SK-N-SH (cell line): Measurements from ENCODE around the gene PTPN14. TPM values are rescaled to one million over a fixed set of nuclear protein-coding genes. Genes with fewer than 3 reads are reported as not detected.

ENCODE experiments used
- CTCF ChIA-PET: fragments of 300-600, 350-600 bp; formaldehyde crosslinking; extraction: SDS; loops from one replicate; lab custom pipeline; 2021; lab: Yijun Ruan, JAX
- POLR2A ChIA-PET: fragments of 350-600 bp; sonication (Branson Sonifier 250); formaldehyde crosslinking; extraction: SDS; loops from one replicate; lab custom pipeline; 2020; ENCODE audit warnings: antibody characterized with exemption, inconsistent platforms; lab: Yijun Ruan, JAX
- DNase-seq: peaks from one replicate; pipeline ENCODE4 v3.0.0; 2012
- H2AFZ ChIP-seq: fragments of 200-600 bp; sonication (generic); 2 replicates; pipeline ENCODE4 v1.8.1; 2016; ENCODE audit warnings: antibody characterized with exemption, mild to moderate bottlenecking, low read depth
- H3F3A ChIP-seq: fragments of 200-600 bp; sonication (generic); replicated peaks from 2 replicates; pipeline ENCODE3; 2016; ENCODE audit warnings: antibody characterized with exemption, mild to moderate bottlenecking; ENCODE audit not compliant: insufficient read depth
- H3K27ac ChIP-seq, 2 experiments: fragments of 200-500 bp in 1 of 2; fragments of 200-600 bp in 1 of 2; sonication (Bioruptor generic) in 1 of 2; sonication (generic), shearing (Covaris generic) in 1 of 2; 2 replicates each; pipeline versions ENCODE4 v1.5.1 to v1.6.1; 2014 to 2016; ENCODE audit warnings: low read depth in 2 of 2, inconsistent platforms in 1 of 2, low read length in 1 of 2, mild to moderate bottlenecking in 1 of 2, mixed read lengths in 1 of 2
- H3K27me3 ChIP-seq: fragments of 200-600 bp; sonication (generic), shearing (Covaris generic); 2 replicates; pipeline ENCODE4 v1.6.1; 2016; ENCODE audit warnings: mixed run types; ENCODE audit not compliant: insufficient read depth
- H3K36me3 ChIP-seq, 2 experiments: fragments of 200-500 bp in 1 of 2; fragments of 200-600 bp in 1 of 2; sonication (Bioruptor generic) in 1 of 2; sonication (generic) in 1 of 2; replicated peaks in 1 of 2; 2 replicates each; pipeline versions ENCODE3 to v1.5.1; 2014 to 2016; ENCODE audit warnings: low read length in 1 of 2, mild to moderate bottlenecking in 1 of 2; ENCODE audit not compliant: insufficient read depth in 2 of 2, control insufficient read depth in 1 of 2
- H3K4me1 ChIP-seq, 2 experiments: fragments of 200-500 bp in 1 of 2; fragments of 200-600 bp in 1 of 2; sonication (Bioruptor generic) in 1 of 2; sonication (generic), shearing (Covaris generic) in 1 of 2; 2 replicates each; pipeline versions ENCODE4 v1.5.1 to v1.6.1; 2014 to 2016; ENCODE audit warnings: low read depth in 1 of 2, low read length in 1 of 2, mixed run types in 1 of 2; ENCODE audit not compliant: insufficient read depth in 2 of 2, control insufficient read depth in 1 of 2
- H3K4me2 ChIP-seq: fragments of 200-600 bp; sonication (generic), shearing (Covaris generic); 2 replicates; pipeline ENCODE4 v1.6.1; 2017; ENCODE audit warnings: mixed run types
- H3K4me3 ChIP-seq, 2 experiments: fragments of 200-500 bp in 1 of 2; fragments of 200-600 bp in 1 of 2; sonication (Bioruptor generic) in 1 of 2; sonication (generic), shearing (Covaris generic) in 1 of 2; 2 replicates each; pipeline versions ENCODE4 v1.5.1 to v1.8.1; 2014 to 2016; ENCODE audit warnings: low read depth in 2 of 2, inconsistent platforms in 1 of 2, low read length in 1 of 2, mild to moderate bottlenecking in 1 of 2, mixed read lengths in 1 of 2, moderate library complexity in 1 of 2
- H3K79me2 ChIP-seq: fragments of 200-600 bp; sonication (generic); 2 replicates; pipeline ENCODE4 v1.8.1; 2017; ENCODE audit warnings: mild to moderate bottlenecking; ENCODE audit not compliant: insufficient read depth
- H3K9ac ChIP-seq: fragments of 200-600 bp; sonication (generic); 2 replicates; pipeline ENCODE4 v1.6.1; 2017; ENCODE audit warnings: mixed run types
- H3K9me2 ChIP-seq: fragments of 200-600 bp; sonication (generic); 2 replicates; pipeline ENCODE4 v1.6.1; 2017; ENCODE audit warnings: mixed run types
- H3K9me3 ChIP-seq: fragments of 200-600 bp; sonication (generic); 2 replicates; pipeline ENCODE4 v1.6.1; 2017; ENCODE audit warnings: mixed run types, mild to moderate bottlenecking, moderate library complexity
- H4K20me1 ChIP-seq: fragments of 200-600 bp; sonication (generic); 2 replicates; pipeline ENCODE4 v1.6.1; 2017; ENCODE audit warnings: mild to moderate bottlenecking, mixed run types; ENCODE audit not compliant: insufficient read depth
- CHD2 ChIP-seq: fragments of 150-350 bp; IDR thresholded peaks from 2 replicates; pipeline ENCODE4 v1.6.1; 2018; ENCODE audit warnings: low read length; ENCODE audit not compliant: partially characterized antibody
- ELF1 ChIP-seq: IDR thresholded peaks from 2 replicates; pipeline ENCODE4 v1.4.0; 2012
- EP300 ChIP-seq, 2 experiments: IDR thresholded peaks; 2 replicates each; pipeline versions ENCODE4 v1.4.0 to v1.6.1; 2012; ENCODE audit warnings: borderline replicate concordance in 1 of 2, low read depth in 1 of 2, low read length in 1 of 2
- EZH2phosphoT487 ChIP-seq: fragments of 200-600 bp; sonication (generic); IDR thresholded peaks from 2 replicates; pipeline ENCODE4 v1.6.1; 2017; ENCODE audit warnings: low read depth, mixed run types, mild to moderate bottlenecking, antibody characterized with exemption, moderate library complexity, borderline replicate concordance
- FOSL2 ChIP-seq: IDR thresholded peaks from 2 replicates; pipeline ENCODE4 v1.4.0; 2012; ENCODE audit warnings: low read depth, mild to moderate bottlenecking, moderate library complexity, borderline replicate concordance
- FOXM1 ChIP-seq: IDR thresholded peaks from 2 replicates; pipeline ENCODE4 v1.4.0; 2012; ENCODE audit warnings: low read depth, mild to moderate bottlenecking
- GABPA ChIP-seq: IDR thresholded peaks from 2 replicates; pipeline ENCODE4 v1.4.0; 2012; ENCODE audit warnings: low read depth, mild to moderate bottlenecking
- JUND ChIP-seq: IDR thresholded peaks from 2 replicates; pipeline ENCODE4 v1.4.0; 2012
- MEF2A ChIP-seq: IDR thresholded peaks from 2 replicates; pipeline ENCODE4 v1.4.0; 2012; ENCODE audit warnings: low read depth, borderline replicate concordance
- MXI1 ChIP-seq: IDR thresholded peaks from 2 replicates; pipeline ENCODE4 v1.6.1; 2012; ENCODE audit warnings: mild to moderate bottlenecking, low read depth, low read length, improper control_type of control experiment
- NFIC ChIP-seq: IDR thresholded peaks from 2 replicates; pipeline ENCODE4 v1.4.0; 2012; ENCODE audit warnings: borderline replicate concordance
- NRF1 ChIP-seq: IDR thresholded peaks from 2 replicates; pipeline ENCODE4 v1.6.1; 2012; ENCODE audit warnings: low read depth, mild to moderate bottlenecking, low read length
- POLR2AphosphoS5 ChIP-seq: IDR thresholded peaks from 2 replicates; pipeline ENCODE4 v1.6.1; 2012; ENCODE audit warnings: low read depth, low read length
- RAD21 ChIP-seq: IDR thresholded peaks from 2 replicates; pipeline ENCODE4 v1.6.1; 2012; ENCODE audit warnings: mild to moderate bottlenecking, low read length
- RXRA ChIP-seq: IDR thresholded peaks from 2 replicates; pipeline ENCODE4 v1.4.0; 2012; ENCODE audit warnings: low read depth, mild to moderate bottlenecking, borderline replicate concordance
- SMC3 ChIP-seq: IDR thresholded peaks from 2 replicates; pipeline ENCODE4 v1.6.1; 2012; ENCODE audit warnings: low read depth, low read length, improper control_type of control experiment
- TAF1 ChIP-seq: IDR thresholded peaks from 2 replicates; pipeline ENCODE4 v1.6.1; 2012; ENCODE audit warnings: low read depth, mild to moderate bottlenecking, low read length, moderate library complexity, borderline replicate concordance
- TCF12 ChIP-seq: IDR thresholded peaks from 2 replicates; pipeline ENCODE4 v1.4.0; 2012
- YY1 ChIP-seq: IDR thresholded peaks from 2 replicates; pipeline ENCODE4 v1.4.0; 2012; ENCODE audit warnings: low read depth, mild to moderate bottlenecking
- WGBS: methylation state at CpG from one replicate; pipeline ENCODE4 v1.1.6; 2017; ENCODE audit warnings: low lambda C conversion rate; 5-methylcytosine and 5-hydroxymethylcytosine counted together
- polyA plus RNA-seq, 3 experiments: library from polyadenylated mRNA; depleted of rRNA; stranded (reverse); fragments of >200 nt; gene quantifications; 2 replicates each; pipeline ENCODE4 v1.2.3, GENCODE V29; 2012
- TF ChIP-seq, protein P1 (sequence below): IDR thresholded peaks from 2 replicates; pipeline ENCODE4 v1.4.0; 2012; ENCODE audit warnings: low read depth, borderline replicate concordance
- TF ChIP-seq, protein P2 (sequence below): IDR thresholded peaks from 2 replicates; pipeline ENCODE4 v1.4.0; 2012; ENCODE audit warnings: low read depth, borderline replicate concordance
- TF ChIP-seq, protein P3 (sequence below): IDR thresholded peaks from 2 replicates; pipeline ENCODE4 v1.4.0; 2012; ENCODE audit warnings: low read depth
- TF ChIP-seq, protein P4 (sequence below): IDR thresholded peaks from 2 replicates; pipeline ENCODE4; 2012

The PTPN14 gene
- polyA plus RNA-seq, 1 of the 3 experiments (the other 2 are of a cell fraction), result 12.8 TPM

DNA sequence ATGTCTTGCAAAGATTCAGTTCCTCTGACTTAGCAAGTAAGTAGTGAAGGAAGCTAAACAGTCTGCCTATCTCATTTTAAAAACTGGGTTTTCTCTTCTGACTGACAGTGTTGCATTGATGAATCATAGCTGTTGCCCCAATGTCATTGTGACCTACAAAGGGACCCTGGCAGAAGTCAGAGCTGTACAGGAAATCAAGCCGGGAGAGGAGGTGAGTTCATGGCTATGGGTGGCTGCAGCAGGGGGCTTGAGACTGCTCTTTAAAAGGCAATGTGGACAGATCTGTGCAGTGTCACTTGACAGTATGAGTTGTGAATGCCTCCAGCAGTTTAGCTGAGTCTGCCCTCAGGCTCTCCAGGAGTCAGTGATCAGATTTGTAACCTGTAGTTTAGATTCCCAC is 223.9 kb downstream of the PTPN14 start:
- WGBS, result 71% methylated on average over 1 of the region's 1 CpG
- Histone ChIP-seq H3K4me1 (peaks cover 0 to 7% of the 10 kb centered on the region in 2 experiments; a peak in 1 of 4 replicates), H3K79me2 (no peaks in the 10 kb centered on the region), H3F3A (no peaks in the 10 kb centered on the region), H3K9ac (no peak overlapping the region), H2AFZ (no peak overlapping the region), H3K27ac (no peak overlapping the region; a peak in 1 of 4 replicates), H3K4me3 (no peak overlapping the region), H3K9me2 (no peaks in the 10 kb centered on the region), H3K9me3 (no peaks in the 10 kb centered on the region), H3K36me3 (peaks cover 0 to 31% of the 10 kb centered on the region in 2 experiments), H3K27me3 (no peaks in the 10 kb centered on the region), H3K4me2 (no peak overlapping the region), H4K20me1 (no peaks in the 10 kb centered on the region)
- DNase-seq, result peak; percentile 28
- POLR2A ChIA-PET, result interaction anchor here (0.7 to 1.7 kb wide), 2 partner anchors 47 to 66 kb away, joined by 4 to 5 read pairs; partner anchors contain the start of gene SMYD2
- CTCF ChIA-PET, result interaction anchor here (0.7 to 13.9 kb wide), 29 partner anchors 11 to 1205 kb away, joined by 3 to 393 read pairs (median 5); no protein-coding TSS in a partner anchor
- TF ChIP-seq, protein P1, sequence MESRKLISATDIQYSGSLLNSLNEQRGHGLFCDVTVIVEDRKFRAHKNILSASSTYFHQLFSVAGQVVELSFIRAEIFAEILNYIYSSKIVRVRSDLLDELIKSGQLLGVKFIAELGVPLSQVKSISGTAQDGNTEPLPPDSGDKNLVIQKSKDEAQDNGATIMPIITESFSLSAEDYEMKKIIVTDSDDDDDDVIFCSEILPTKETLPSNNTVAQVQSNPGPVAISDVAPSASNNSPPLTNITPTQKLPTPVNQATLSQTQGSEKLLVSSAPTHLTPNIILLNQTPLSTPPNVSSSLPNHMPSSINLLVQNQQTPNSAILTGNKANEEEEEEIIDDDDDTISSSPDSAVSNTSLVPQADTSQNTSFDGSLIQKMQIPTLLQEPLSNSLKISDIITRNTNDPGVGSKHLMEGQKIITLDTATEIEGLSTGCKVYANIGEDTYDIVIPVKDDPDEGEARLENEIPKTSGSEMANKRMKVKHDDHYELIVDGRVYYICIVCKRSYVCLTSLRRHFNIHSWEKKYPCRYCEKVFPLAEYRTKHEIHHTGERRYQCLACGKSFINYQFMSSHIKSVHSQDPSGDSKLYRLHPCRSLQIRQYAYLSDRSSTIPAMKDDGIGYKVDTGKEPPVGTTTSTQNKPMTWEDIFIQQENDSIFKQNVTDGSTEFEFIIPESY, result no peak
- no peak for TF ChIP-seq EZH2phosphoT487
- no peak for TF ChIP-seq NFIC
- TF ChIP-seq, protein P2, sequence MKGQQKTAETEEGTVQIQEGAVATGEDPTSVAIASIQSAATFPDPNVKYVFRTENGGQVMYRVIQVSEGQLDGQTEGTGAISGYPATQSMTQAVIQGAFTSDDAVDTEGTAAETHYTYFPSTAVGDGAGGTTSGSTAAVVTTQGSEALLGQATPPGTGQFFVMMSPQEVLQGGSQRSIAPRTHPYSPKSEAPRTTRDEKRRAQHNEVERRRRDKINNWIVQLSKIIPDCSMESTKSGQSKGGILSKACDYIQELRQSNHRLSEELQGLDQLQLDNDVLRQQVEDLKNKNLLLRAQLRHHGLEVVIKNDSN, result no peak
- TF ChIP-seq GABPA, result no peak
- no peak for TF ChIP-seq NRF1

DNA sequence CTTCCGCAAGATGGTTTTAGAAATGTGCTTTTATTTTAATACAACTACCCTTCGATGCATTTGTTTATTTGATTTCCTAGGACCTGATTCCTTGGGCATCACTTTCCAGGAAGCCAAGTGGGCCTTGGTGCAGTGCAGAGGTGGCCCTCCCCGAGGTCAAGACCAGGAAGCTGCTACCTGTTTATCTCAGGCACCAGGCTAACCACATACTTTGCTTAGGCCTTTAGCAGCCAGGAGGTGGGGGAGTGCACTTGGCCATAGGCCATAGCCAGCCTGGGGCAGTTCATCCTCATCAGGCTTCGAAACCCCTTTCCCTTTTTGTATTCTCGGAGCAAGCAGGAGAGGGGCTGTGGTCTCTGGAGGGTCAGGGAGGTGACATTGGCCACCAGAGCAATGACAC is 225.0 kb downstream of the PTPN14 start:
- no peak overlapping the region for H2AFZ ChIP-seq
- DNase-seq, result no peak
- H3K36me3 ChIP-seq, result peaks cover 0 to 33% of the 10 kb centered on the region in 2 experiments
- H3K27ac ChIP-seq, result no peak overlapping the region; a peak in 1 of 4 replicates
- no peaks in the 10 kb centered on the region for H4K20me1 ChIP-seq
- TF ChIP-seq POLR2AphosphoS5 (no peak), TAF1 (no peak), JUND (no peak), MXI1 (no peak), CHD2 (no peak), RAD21 (no peak), GABPA (no peak), ELF1 (no peak), YY1 (no peak), FOSL2 (no peak), RXRA (no peak), EP300 (IDR thresholded peaks at IDR 0.05; ENCODE audit: borderline replicate concordance in 1 of 2, low read depth in 1 of 2, low read length in 1 of 2) (no peak), SMC3 (no peak), MEF2A (no peak), TCF12 (no peak), FOXM1 (no peak)
- TF ChIP-seq, protein P3, sequence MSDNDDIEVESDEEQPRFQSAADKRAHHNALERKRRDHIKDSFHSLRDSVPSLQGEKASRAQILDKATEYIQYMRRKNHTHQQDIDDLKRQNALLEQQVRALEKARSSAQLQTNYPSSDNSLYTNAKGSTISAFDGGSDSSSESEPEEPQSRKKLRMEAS, result no peak
- TF ChIP-seq, protein P1, result no peak
- TF ChIP-seq, protein P4, sequence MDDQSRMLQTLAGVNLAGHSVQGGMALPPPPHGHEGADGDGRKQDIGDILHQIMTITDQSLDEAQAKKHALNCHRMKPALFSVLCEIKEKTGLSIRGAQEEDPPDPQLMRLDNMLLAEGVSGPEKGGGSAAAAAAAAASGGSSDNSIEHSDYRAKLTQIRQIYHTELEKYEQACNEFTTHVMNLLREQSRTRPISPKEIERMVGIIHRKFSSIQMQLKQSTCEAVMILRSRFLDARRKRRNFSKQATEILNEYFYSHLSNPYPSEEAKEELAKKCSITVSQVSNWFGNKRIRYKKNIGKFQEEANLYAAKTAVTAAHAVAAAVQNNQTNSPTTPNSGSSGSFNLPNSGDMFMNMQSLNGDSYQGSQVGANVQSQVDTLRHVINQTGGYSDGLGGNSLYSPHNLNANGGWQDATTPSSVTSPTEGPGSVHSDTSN, result no peak
- H3K79me2 ChIP-seq, result no peaks in the 10 kb centered on the region
- H3K9me3 ChIP-seq, result no peaks in the 10 kb centered on the region
- CTCF ChIA-PET, result interaction anchor here (1.3 to 13.9 kb wide), 10 partner anchors 11 to 259 kb away, joined by 3 to 393 read pairs (median 90); no protein-coding TSS in a partner anchor
- H3K4me3 ChIP-seq, result no peak overlapping the region
- 74% methylated on average over 5 of the region's 5 CpGs for WGBS
- peaks cover 0 to 7% of the 10 kb centered on the region in 2 experiments; a peak in 1 of 4 replicates for H3K4me1 ChIP-seq
- H3F3A ChIP-seq, result no peaks in the 10 kb centered on the region
- H3K9ac ChIP-seq, result no peak overlapping the region
- no peaks in the 10 kb centered on the region for H3K27me3 ChIP-seq
- no peaks in the 10 kb centered on the region for H3K9me2 ChIP-seq
- H3K4me2 ChIP-seq, result no peak overlapping the region
- POLR2A ChIA-PET, result interaction anchor here (1.7 kb wide), 1 partner anchor 65 kb away, joined by 5 read pairs; no protein-coding TSS in a partner anchor
